Measurements from ENCODE around the gene TCN2.

GRCh38 chr22:30572210-30572609, 34.8 kb upstream of the TCN2 start:
- TF ChIP-seq POLR2A (IDR thresholded peaks at IDR 0.05; ENCODE audit: low read depth, low read length): no peak
- TF ChIP-seq TAF1 (IDR thresholded peaks at IDR 0.05; ENCODE audit: borderline replicate concordance, low read depth, low read length): no peak

Data from GM12892 (cell line).